SK-MEL-5 (cell line): ENCODE data around the gene CTXND1. TPM values are rescaled to one million over a fixed set of nuclear protein-coding genes. Genes with fewer than 3 reads are reported as not detected.

Experiments
- DNase-seq: peaks from one replicate; pipeline ENCODE4 v3.0.0-alpha.2; 2016; ENCODE audit warnings: low read depth, low spot score
- in situ Hi-C: cut with HindIII; loops from 2 replicates; pipeline ENCODE4 v1.10.0; 2016; ENCODE audit warnings: low sequenced_read_pairs, high pct_unique_total_duplicates, low pct_unique_long_range_greater_than_20kb
- total RNA-seq: library from RNA; depleted of rRNA; stranded (reverse); fragments of >200 nt; shearing (Covaris generic); gene quantifications from 2 replicates; pipeline ENCODE4 v1.2.3, GENCODE V29; 2014

Gene CTXND1
- total RNA-seq, 1 experiment from 2014 or later, result 2.5 TPM

GRCh38 chr15:80228959-80229610 lies 22.9 kb downstream of the CTXND1 start:
- no peak for DNase-seq
- in situ Hi-C loops, result no loop called here

- no peak for DNase-seq
- in situ Hi-C loops, result no loop called here
Observed at GRCh38 chr15:80219955-80220354, 32.1 kb downstream of the CTXND1 start.

GRCh38 chr15:80217327-80217900 lies 34.6 kb downstream of the CTXND1 start:
- DNase-seq, result no peak
- in situ Hi-C loops, result no loop called here

- no peak for DNase-seq
- in situ Hi-C loops, result no loop called here
Observed at GRCh38 chr15:80216911-80217310, 35.1 kb downstream of the CTXND1 start.

DNA sequence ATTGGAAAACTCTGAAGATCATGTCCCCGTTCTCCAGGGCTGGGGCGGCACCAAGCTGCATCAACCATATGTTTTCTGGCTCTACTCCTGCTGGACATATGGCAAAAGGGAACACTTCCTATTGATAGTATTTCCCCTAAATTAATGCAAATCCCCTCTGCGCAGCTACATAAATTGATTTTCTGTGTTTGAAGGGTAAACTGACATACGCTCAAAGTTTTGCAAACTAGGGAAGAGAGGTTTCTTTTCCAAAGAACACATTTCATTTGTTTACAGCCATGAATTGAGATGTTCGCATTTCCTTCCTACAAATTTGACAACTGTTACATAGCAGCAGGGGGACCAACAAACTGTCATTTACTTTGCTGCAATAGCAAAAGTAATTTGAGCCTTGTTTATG lies 35.9 kb downstream of the CTXND1 start:
- in situ Hi-C loops, result no loop called here

GRCh38 chr15:80214910-80215309 lies 37.1 kb downstream of the CTXND1 start:
- no peak for DNase-seq
- in situ Hi-C loops, result no loop called here

More for the DNA sequence above, 35.9 kb downstream of the CTXND1 start:
- no peak for DNase-seq

- no peak for DNase-seq
- in situ Hi-C loops, result no loop called here
Observed at GRCh38 chr15:80211976-80212375, 40.0 kb downstream of the CTXND1 start.

GRCh38 chr15:80210611-80211573 lies 41.1 kb downstream of the CTXND1 start:
- no peak for DNase-seq
- in situ Hi-C loops, result no loop called here

- in situ Hi-C loops, result no loop called here
- no peak for DNase-seq
Observed at GRCh38 chr15:80208758-80209734, 43.0 kb downstream of the CTXND1 start.

DNA sequence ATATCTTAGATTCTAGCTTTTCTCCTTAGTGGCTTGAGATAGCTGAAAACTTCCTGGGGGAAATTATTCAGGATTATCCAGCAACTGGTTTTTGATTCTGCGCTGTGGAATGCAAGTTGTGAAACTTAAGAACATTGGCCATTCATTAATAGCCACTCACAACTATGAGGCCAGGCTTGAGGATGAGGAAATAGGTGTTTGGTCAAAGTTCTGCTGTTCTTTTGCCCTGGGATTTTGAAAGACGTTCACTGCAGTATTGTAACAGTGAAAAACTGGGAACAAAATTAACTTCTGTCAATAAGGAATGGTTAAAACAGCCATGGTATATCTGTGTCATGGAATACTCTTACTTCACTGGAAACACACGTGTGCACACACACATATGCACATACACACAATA lies 44.1 kb downstream of the CTXND1 start:
- DNase-seq, result no peak
- in situ Hi-C loops, result no loop called here

DNA sequence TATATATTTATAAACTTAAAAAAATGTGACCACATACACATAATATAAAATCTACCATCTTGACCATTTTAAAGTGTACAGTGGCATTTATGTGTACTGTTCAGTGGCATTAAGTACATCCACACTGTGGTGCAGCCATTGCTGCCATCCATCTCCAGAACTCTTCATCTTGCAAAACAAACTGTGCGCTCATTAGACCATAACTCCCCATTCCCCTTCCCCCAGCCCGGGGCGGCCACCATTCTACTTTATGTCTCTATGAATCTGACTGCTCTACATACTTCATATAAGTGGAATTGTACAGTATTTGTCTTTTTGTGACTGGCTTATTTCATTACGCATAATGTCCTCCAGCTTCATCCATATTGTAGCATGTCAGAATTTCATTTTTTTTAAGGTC lies 47.8 kb downstream of the CTXND1 start:
- in situ Hi-C loops, result no loop called here
- no peak for DNase-seq

- peak; percentile 68 for DNase-seq
- in situ Hi-C loops, result no loop called here
Observed at GRCh38 chr15:80203361-80203885, 48.6 kb downstream of the CTXND1 start.

GRCh38 chr15:80202641-80203360 lies 49.2 kb downstream of the CTXND1 start:
- in situ Hi-C loops, result no loop called here

GRCh38 chr15:80202016-80202315 lies 50.0 kb downstream of the CTXND1 start:
- in situ Hi-C loops, result no loop called here
- no peak for DNase-seq

More at GRCh38 chr15:80202641-80203360, 49.2 kb downstream of the CTXND1 start:
- DNase-seq, result no peak

DNA sequence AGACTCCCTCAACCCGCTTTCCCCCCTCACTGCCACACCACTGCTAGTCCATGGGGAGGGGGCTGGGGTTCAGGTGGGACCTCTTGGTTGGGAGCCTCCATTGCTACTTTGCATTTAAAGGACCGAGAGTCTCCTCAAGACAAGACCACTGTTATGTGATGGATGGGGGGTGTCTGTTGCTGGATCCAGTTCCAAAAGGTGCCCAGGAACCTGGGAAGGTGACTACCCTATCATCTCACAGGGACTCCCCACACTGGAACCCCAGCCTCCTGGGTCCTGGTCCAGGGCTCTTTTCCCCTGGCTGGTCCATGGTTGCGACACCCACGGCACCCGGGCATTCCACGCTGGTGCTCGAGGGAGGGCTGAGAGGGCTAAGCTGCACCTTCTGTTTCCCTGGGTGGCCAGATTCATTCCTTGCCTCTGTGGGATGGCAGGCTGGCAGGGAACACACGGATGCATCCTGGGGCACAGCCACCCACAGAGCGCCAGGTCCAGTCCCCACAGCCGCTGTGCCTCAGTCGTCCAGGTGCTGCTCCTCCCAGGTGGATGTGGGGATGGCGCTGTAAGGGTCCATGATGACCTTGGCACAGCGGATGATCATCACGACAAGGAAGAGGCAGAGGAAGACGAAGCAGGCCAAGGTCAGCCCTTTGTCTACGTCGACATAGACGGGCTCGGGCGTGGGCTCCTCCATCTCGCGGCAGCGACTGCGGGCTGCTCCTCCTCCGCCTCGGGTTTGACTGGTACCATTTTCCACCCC lies 50.6 kb downstream of the CTXND1 start:
- in situ Hi-C loops, result no loop called here

GRCh38 chr15:80199869-80200268 lies 52.1 kb downstream of the CTXND1 start:
- no peak for DNase-seq
- in situ Hi-C loops, result no loop called here

More for the DNA sequence above, 50.6 kb downstream of the CTXND1 start:
- no peak for DNase-seq
